K562 (cell line): ENCODE measurements around the gene MMS22L. TPM values are rescaled to one million over a fixed set of nuclear protein-coding genes. Genes with fewer than 3 reads are reported as not detected.

Experiments used
- ATF7 ChIP-seq: fragments of 450-650 bp; IDR thresholded peaks from 2 replicates; pipeline ENCODE4 v1.7.1; 2014; ENCODE audit warnings: mild to moderate bottlenecking, moderate library complexity
- CC2D1A ChIP-seq: fragments of 450-650 bp; IDR thresholded peaks from 2 replicates; pipeline ENCODE4 v1.6.1; 2017; ENCODE audit warnings: mild to moderate bottlenecking
- HDAC1 ChIP-seq, 2 experiments: fragments of 450-650 bp; IDR thresholded peaks; 2 replicates each; pipeline ENCODE4 v1.6.1; 2016 to 2017; ENCODE audit warnings: inconsistent platforms in 1 of 2, mild to moderate bottlenecking in 1 of 2, moderate library complexity in 1 of 2
- HNRNPLL ChIP-seq: fragments of 200-400 bp; formaldehyde crosslinking; IDR thresholded peaks from 2 replicates; pipeline ENCODE4 v1.6.1; 2017; ENCODE audit warnings: low read length, low read depth, mild to moderate bottlenecking; ENCODE audit not compliant: poor library complexity, severe bottlenecking
- KLF1 ChIP-seq: fragments of 450-650 bp; IDR thresholded peaks from 2 replicates; pipeline ENCODE4 v1.6.1; 2016; ENCODE audit warnings: missing genetic modification characterization, missing compliant biosample characterization
- MTA3 ChIP-seq: fragments of 450-650 bp; formaldehyde crosslinking; IDR thresholded peaks from 2 replicates; pipeline ENCODE4 v1.6.1; 2017; ENCODE audit warnings: mild to moderate bottlenecking, borderline replicate concordance
- NCOA1 ChIP-seq: fragments of 450-650 bp; IDR thresholded peaks from 2 replicates; pipeline ENCODE4 v1.6.1; 2016; ENCODE audit warnings: low read depth
- NR2C1 ChIP-seq, 2 experiments: fragments of 450-650 bp; IDR thresholded peaks; 2 replicates each; pipeline ENCODE4 v1.6.1; 2017; ENCODE audit warnings: mild to moderate bottlenecking in 2 of 2, antibody characterized with exemption in 1 of 2, inconsistent platforms in 1 of 2, missing compliant biosample characterization in 1 of 2, missing genetic modification characterization in 1 of 2
- PBX2 ChIP-seq, 2 experiments: IDR thresholded peaks in 1 of 2; conservative IDR thresholded peaks in 1 of 2; 2 replicates each; pipeline ENCODE4 v1.6.1; 2016; ENCODE audit warnings: low read depth in 2 of 2, mild to moderate bottlenecking in 1 of 2, missing compliant biosample characterization in 1 of 2, missing genetic modification characterization in 1 of 2, moderate library complexity in 1 of 2
- SAFB ChIP-seq: fragments of 200-400 bp; formaldehyde crosslinking; IDR thresholded peaks from 2 replicates; pipeline ENCODE4 v1.6.1; 2017; ENCODE audit warnings: low read depth, low read length, borderline replicate concordance
- TFAM ChIP-seq: fragments of 250-450 bp; sonication (Bioruptor Pico); conservative IDR thresholded peaks from 2 replicates; pipeline ENCODE4 v1.5.0; 2021; ENCODE audit warnings: mild to moderate bottlenecking, moderate library complexity
- U2AF2 ChIP-seq: fragments of 200-400 bp; formaldehyde crosslinking; optimal IDR thresholded peaks from 2 replicates; pipeline ENCODE3; 2017; ENCODE audit warnings: low read depth, mild to moderate bottlenecking, low read length
- ZBTB33 ChIP-seq: sonication (generic); formaldehyde crosslinking; IDR thresholded peaks from 2 replicates; pipeline ENCODE4 v1.8.1; 2023; ENCODE audit warnings: mild to moderate bottlenecking, missing genetic modification reagents
- ZBTB7A ChIP-seq: IDR thresholded peaks from 2 replicates; pipeline ENCODE4 v1.6.1; 2011; ENCODE audit warnings: low read depth, mild to moderate bottlenecking, low read length, moderate library complexity, borderline replicate concordance; ENCODE audit not compliant: control insufficient read depth
- ZKSCAN3 ChIP-seq: fragments of 250-450 bp; sonication (Bioruptor Pico); IDR thresholded peaks from 2 replicates; pipeline ENCODE4 v1.4.0; 2020
- ZNF133 ChIP-seq: fragments of 250-450 bp; sonication (Bioruptor Pico); IDR thresholded peaks from 2 replicates; pipeline ENCODE4 v1.4.0; 2020; ENCODE audit warnings: mild to moderate bottlenecking
- ZNF134 ChIP-seq: fragments of 250-450 bp; sonication (Bioruptor Pico); conservative IDR thresholded peaks from 2 replicates; pipeline ENCODE4 v1.4.0; 2020
- ZNF518B ChIP-seq: fragments of 250-450 bp; sonication (Bioruptor Pico); IDR thresholded peaks from 2 replicates; pipeline ENCODE4 v1.5.0; 2021; ENCODE audit warnings: mild to moderate bottlenecking, moderate library complexity
- polyA plus RNA-seq, 8 experiments: library from polyadenylated mRNA; depleted of rRNA in 4 of 8; stranded (reverse) in 5 of 8; unstranded in 3 of 8; fragments of >200 nt; fragmentation: Nextera tagmentation in 2 of 8; fragmentation: Illumina TruSeq in 1 of 8; extraction: Ambion mirVana in 2 of 8; extraction: Trizol in 1 of 8; gene quantifications; 2 replicates each; pipeline versions ENCODE4 v1.2.1 to v1.2.3, GENCODE V29; 2011 to 2014; ENCODE audit warnings: inconsistent platforms in 1 of 8, missing spikeins in 1 of 8
- total RNA-seq, 7 experiments: library from RNA; depleted of rRNA in 6 of 7; stranded (reverse); fragments of >200 nt in 6 of 7; fragmentation: Illumina TruSeq in 2 of 7; extraction: Trizol in 2 of 7; gene quantifications; 2 replicates each; pipeline versions ENCODE4 v1.2.1 to v1.2.3, GENCODE V29; 2011 to 2021; ENCODE audit warnings: low replicate concordance in 1 of 7

MMS22L gene
- total and polyA plus RNA-seq, 9 of the 15 experiments (the other 6 are each of a cell fraction or from before 2014, with no cell fraction given): 13.0 to 59.5 (median 26.9) TPM

- TF ChIP-seq KLF1 (tag) (no peak), PBX2 (CRISPR knock-in tag; IDR thresholded peaks at IDR 0.05; ENCODE audit: low read depth) (no peak), PBX2 (tag; conservative IDR thresholded peaks at IDR 0.05; ENCODE audit: low read depth) (no peak), ZBTB33 (CRISPR knock-in tag) (peak; percentile 46; the same call in 1 of the 2 replicates), ZKSCAN3 (CRISPR knock-in tag) (no peak), U2AF2 (no peak), ZNF133 (CRISPR knock-in tag) (no peak), MTA3 (no peak; the same call in 1 of the 2 replicates), ZBTB7A (peak; percentile 45; the same call in 1 of the 2 replicates), ZNF134 (CRISPR knock-in tag) (no peak), ZNF518B (CRISPR knock-in tag) (no peak), TFAM (CRISPR knock-in tag) (no peak), NCOA1 (no peak), HDAC1 (IDR thresholded peaks at IDR 0.05) (peak in 1 of 2 experiments; percentile 83; a peak in 2 of 4 replicates), CC2D1A (peak; percentile 34; the same call in 1 of the 2 replicates), SAFB (no peak), HNRNPLL (peak; percentile 73), NR2C1 (IDR thresholded peaks at IDR 0.05) (no peak), NR2C1 (tag; IDR thresholded peaks at IDR 0.05) (no peak), ATF7 (peak; percentile 19; the same call in 1 of the 2 replicates)
These were observed at the start of gene MMS22L (continued) for GRCh38 chr6:97282726-97283617.
